ENCODE measurements around the gene SLC11A1.

SLC11A1 gene

DNA sequence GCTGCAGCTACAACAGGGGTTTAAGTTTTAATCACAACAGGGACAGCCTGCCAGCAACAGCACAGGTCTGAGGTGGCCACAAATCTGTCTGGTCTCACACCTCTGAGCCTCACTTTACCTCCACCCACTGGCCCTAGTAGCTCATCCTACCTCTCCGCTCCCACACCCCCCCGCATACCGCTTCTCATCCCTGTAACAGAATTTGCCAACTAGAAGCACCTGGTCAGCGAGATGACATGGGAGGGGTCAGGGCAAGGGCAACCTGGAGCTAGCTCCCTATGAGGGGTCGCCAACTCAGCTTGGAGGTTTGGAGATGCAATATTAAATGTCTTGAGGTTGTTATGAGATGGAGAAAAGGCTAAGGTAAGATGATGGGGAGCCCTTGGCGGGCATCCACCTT, 17.9 kb upstream of the SLC11A1 start:
- in situ Hi-C loops (cut with HindIII; ENCODE audit: low sequenced_read_pairs), result no loop called here

DNA sequence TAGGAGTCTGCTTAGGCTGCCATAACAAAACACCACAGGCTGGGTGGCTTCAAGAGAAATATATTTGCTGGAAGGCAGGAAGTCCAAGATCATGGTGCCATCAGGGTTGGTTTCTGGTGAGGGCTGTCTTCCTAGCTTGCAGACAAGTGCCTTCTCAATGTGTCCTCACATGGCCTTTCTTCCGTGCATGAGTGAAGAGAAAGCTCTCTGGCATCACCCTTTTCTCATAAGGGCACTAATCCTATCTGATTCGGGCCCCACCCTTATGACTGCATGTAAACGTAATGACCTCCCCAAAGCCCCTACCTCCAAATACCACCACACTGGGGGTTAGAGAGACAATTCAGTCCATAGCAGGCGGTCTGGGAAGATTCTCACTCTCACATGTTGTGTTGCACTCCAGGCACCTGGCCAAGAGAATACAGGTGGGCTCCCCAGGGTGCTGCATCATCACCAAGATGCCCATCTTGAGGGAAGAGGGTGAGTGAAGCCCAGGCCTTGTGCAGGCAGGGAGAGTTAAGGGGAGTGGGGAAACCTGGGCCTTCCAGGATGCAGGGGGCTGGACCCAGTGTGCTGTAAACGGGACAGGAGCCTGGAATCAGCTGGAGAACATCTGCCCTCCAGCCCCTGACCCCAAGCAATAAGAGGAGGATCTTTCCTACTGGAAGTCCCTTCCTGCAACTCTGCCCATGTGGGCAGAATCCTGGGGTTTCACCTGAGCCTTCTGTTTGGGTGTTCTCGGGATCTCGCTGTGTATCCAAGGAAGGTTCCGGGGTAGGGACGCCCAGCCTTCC, 15.3 kb upstream of the SLC11A1 start:
- in situ Hi-C loops (cut with HindIII; ENCODE audit: low sequenced_read_pairs), result no loop called here

DNA sequence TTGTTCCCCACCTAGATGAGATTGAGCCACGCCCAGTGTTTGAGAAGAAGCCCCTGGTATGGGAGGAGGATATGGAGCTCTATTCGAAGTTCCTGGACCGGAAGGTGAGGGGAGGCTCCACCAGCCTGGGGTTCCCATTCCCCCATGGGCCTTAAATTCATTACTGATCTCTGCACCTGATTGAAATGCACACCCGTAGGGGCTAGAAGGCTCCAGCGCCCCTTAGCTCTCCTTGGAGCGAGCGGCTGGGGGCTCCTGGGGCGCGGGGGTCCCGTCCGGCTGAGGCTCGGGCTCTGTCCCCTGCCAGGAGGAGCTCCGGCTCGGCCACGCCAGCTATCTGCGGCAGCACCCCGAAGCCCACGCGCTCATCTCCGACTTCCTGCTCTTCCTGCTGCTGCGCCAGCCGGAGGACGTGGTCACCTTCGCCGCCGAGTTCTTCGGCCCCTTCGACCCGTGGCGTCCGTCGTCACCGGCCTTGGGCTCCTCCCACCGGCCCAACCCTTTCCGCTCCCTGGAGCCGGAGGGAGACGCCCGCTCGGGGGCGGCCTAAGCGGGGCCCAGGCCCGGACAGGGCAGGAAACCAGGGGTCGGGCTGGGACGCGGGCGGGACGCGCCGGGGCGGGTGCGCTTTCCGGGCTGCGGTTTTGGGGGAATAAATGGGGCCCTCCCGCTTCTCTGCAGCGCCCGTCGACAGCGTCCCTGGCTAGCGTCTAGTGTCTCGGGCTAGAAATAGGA, 14.5 kb upstream of the SLC11A1 start:
- in situ Hi-C loops (cut with HindIII; ENCODE audit: low sequenced_read_pairs), result no loop called here

DNA sequence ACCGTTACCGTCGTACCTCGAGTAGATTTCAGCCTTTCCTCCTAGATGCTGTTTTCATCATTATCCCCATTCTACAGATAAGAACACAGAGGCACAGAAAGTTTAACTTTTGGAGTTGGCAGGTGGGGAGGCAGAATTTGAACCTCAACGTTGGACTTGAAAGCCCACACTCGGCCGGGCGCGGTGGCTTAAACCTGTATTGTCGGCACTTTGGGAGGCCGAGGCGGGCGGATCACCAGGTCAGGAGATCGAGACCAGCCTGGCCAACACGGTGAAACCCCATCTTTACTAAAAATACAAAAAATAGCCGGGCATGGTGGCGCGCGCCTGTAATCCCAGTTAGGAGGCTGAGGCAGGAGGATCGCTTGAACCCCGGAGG, 13.9 kb upstream of the SLC11A1 start:
- in situ Hi-C loops (cut with HindIII; ENCODE audit: low sequenced_read_pairs), result no loop called here

DNA sequence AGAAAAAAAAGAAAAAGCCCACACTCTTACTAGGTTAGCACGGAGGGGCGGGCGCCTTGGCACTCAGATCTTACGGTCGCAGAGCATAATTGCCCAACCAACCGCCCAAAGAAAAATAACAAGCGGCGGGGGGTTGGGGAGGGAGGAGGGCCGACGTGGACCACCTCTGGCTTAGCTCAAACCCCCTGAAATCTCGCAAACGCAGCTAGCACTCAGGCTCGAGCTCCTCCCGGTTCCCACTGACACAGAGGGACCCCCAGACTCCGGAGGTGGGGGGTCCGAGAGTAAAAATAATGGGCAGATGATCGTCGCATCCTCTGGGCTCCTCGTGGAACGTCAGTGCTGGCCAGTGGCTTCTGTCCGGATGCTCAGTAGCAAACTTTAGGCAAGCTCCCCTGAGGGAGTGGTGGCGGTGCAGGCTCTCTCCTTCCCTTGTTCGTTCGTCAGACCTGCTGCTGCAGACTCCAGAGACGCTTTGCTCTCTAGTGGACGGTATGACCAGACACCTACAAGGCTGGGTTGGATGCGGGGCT, 13.4 kb upstream of the SLC11A1 start:
- in situ Hi-C loops (cut with HindIII; ENCODE audit: low sequenced_read_pairs), result no loop called here

DNA sequence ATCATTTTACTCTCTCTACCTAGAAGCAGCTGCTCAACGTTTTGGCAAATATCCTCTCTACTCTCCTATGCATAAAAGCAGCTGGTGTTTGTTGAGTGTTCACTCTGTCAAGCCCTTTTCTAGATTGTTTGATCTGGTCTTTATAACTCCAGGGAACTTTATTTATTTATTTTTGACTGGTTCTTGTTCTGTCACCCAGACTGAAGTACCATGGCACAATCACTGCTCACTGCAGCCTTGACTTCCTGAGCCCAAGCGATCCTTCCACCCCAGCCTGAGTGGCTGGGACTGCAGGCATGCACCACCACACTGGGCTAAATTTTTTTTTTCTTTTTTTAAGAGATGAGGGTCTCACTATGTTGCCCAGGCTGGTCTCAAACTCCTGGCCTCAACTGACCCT, 12.7 kb upstream of the SLC11A1 start:
- in situ Hi-C loops (cut with HindIII; ENCODE audit: low sequenced_read_pairs), result no loop called here

DNA sequence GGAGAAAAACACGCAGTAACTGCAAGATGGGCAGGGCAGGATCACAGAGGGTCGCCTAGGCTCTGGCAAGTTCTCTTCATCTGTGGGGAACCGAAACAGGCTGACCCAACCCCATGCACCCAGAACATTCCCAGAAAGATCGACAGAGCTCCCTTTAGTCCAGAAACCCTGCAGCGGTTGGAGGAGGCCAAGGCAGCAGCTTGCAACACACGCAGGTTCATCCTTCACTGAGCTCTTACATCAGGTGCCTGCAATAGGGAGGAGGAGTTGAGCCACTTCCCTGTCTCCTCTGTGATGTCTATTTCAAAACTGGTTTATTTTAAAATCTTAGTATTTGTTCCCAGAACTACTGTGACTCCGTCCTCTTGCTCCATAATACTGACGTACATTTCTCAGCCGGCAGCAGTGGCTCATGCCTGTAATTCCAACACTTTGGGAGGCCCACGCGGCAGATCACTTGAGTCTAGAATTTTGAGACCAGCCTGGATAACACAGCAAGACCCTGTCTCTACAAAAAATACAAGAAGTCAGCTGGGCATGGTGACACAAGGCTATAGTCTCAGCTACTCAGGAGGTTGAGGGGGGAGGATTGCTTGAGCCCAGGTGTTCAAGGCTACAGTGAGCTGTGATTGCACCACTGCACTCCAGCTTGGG, 11.5 kb upstream of the SLC11A1 start:
- in situ Hi-C loops (cut with HindIII; ENCODE audit: low sequenced_read_pairs), result no loop called here

DNA sequence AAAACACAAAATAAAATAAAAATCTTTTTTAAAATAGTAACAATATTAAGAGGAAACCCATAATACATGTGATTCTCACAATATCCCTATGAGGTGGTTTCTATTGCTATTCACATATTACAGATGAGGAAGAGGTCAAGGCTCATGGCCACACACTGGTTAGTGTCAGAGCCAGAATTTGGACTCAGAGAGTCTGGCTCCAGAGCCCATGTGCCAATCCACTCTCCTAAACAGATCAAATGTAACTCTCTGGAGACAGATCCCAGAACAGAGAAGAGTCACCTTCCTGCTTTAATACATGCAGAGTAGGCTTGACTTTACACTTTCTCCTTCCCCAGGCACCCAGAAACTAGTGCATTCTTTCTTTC, 10.1 kb upstream of the SLC11A1 start:
- in situ Hi-C loops (cut with HindIII; ENCODE audit: low sequenced_read_pairs), result no loop called here

DNA sequence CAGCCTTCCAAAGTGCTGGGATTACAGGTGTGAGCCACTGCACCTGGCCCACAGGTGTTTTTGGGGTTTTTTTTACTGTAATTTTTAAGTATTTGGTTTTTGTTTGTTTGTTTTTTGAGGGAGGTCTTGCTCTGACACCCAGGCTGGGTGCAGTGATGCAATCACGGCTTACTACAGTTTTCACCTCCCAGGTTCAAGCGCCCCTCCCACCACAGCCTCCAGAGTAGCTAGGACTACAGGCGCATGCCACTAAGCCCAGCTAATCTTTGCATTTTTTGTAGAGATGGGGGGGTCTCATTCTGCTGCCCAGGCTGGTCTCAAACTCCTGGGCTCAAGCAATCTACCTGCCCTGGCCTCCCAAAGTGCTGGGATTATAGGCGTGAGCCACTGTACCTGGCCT, 7.3 kb upstream of the SLC11A1 start:
- in situ Hi-C loops (cut with HindIII; ENCODE audit: low sequenced_read_pairs), result no loop called here

DNA sequence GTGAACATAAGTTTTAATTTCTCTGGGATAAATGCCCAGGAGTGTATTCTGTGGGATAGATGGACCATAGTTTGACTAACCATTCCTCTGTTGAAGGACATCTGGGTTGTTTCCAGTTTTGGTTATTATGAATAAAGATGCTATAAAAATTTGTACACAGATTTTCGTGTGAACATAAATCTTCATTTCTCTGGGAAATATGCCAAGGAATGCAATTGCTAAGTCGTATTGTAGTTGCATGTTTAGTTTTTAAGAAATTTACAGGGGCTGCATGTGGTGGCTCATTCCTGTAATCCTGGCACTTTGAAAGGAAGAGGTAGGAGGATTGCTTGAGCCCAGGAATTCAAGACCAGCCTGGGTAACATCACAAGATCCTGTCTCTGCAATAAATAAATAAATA, 6.9 kb upstream of the SLC11A1 start:
- in situ Hi-C loops (cut with HindIII; ENCODE audit: low sequenced_read_pairs), result no loop called here

DNA sequence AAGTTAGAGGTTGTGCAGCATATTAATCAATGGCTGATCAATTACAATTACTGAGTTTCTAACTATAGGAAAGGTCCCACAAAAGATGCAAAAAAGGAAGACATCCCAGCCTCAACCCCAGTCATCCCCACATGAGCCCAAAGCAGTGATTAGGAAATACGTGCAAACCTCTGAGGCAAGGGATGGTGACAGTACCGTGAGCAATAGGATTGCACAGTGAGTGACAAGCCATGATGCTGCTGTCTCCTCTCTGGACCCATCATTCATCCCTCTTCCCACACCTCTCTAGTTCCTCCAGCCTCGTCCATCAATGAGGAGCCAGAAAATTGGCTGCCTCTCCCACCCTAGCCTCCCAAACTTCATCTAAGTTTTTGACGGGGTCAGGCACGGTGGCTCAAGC, 4.0 kb upstream of the SLC11A1 start:
- in situ Hi-C loops (cut with HindIII; ENCODE audit: low sequenced_read_pairs), result no loop called here

DNA sequence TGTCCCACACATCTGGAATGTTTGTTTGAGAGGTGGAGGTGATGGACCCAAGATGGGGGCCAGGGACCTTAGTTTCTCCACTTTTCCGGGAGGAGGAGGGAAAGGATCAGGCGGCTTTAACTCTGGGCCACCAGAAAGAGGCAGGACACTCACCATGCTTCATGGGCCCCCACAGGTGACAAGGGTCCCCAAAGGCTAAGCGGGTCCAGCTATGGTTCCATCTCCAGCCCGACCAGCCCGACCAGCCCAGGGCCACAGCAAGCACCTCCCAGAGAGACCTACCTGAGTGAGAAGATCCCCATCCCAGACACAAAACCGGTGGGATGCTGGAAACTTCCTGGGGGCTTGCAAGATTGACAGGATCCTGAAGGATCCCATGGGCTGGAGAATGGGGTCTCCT, 712 bp downstream of the SLC11A1 start:
- in situ Hi-C loops (cut with HindIII; ENCODE audit: low sequenced_read_pairs), result no loop called here

DNA sequence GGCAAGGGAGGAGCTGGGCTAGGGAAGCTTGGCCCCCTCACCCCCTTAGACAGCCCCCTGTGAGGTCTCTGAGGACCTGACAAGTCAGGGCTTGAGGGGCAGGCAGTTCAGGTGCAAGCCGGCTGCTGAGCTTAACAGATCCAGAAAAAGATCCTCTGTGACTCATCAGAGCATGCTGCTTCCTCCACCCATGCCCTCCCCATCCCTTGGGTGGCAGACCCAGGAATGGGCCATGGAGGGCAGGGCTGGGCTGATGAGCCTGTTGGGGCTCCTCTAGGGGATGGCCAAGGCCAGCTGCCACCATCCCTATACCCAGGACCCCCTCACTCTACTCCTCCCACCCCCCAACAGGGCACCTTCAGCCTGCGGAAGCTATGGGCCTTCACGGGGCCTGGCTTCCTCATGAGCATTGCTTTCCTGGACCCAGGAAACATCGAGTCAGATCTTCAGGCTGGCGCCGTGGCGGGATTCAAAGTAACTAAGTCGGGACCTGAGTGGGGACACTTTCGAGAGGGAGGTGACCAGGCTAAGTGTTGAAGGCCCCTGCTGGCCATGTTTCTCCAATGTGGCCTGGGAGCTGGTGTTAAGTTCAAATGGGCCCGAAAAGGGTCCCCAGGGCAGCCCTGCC, 1.9 kb downstream of the SLC11A1 start:
- in situ Hi-C loops (cut with HindIII; ENCODE audit: low sequenced_read_pairs), result no loop called here

DNA sequence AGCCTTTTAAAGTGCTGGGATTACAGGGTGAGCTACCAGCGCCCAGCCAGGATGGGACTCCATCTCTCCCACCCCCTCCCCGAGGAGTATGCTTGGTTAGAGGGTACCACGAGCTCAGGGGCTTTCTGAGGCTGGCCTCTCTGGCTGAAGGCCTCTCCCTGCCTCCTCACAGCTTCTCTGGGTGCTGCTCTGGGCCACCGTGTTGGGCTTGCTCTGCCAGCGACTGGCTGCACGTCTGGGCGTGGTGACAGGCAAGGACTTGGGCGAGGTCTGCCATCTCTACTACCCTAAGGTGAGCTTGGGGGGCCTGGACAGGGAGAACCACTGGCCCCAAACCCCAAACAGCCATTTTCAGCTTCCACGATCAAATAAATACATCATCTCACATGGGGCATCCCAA, 2.9 kb downstream of the SLC11A1 start:
- in situ Hi-C loops (cut with HindIII; ENCODE audit: low sequenced_read_pairs), result no loop called here

DNA sequence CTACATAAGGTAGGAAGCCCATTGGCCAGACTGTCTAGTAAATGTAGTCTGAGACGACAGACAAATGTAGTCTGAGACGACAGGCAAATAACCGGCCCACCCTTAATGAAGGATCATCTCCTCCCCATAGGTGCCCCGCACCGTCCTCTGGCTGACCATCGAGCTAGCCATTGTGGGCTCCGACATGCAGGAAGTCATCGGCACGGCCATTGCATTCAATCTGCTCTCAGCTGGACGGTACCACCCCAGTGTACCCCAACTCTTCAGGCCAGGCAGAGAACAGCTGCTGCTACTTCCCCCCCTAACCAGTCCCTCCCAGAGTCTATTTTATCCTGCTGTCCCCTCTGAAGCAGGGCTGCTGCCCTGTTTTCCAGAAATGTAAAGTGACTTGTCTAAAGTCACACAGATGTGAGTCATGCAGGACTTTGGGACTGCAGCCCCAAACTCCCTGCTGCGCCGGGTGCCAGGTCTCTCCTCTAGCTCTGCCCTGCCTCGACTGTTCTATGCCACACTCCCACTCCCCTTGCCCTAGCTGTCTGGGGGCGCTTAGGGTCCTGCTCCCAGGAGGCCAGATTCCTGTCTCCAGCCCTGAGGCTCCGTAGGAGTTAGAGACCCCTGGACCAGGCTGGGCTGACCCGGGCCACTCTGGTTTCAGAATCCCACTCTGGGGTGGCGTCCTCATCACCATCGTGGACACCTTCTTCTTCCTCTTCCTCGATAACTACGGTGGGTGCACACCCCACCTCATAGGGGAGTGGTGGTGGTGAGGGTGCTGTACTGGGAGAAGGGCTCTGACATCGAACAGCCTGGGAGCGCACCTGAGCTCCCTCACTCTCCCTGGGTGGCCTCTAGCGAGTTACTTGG, 4.7 kb downstream of the SLC11A1 start:
- in situ Hi-C loops (cut with HindIII; ENCODE audit: low sequenced_read_pairs), result no loop called here

DNA sequence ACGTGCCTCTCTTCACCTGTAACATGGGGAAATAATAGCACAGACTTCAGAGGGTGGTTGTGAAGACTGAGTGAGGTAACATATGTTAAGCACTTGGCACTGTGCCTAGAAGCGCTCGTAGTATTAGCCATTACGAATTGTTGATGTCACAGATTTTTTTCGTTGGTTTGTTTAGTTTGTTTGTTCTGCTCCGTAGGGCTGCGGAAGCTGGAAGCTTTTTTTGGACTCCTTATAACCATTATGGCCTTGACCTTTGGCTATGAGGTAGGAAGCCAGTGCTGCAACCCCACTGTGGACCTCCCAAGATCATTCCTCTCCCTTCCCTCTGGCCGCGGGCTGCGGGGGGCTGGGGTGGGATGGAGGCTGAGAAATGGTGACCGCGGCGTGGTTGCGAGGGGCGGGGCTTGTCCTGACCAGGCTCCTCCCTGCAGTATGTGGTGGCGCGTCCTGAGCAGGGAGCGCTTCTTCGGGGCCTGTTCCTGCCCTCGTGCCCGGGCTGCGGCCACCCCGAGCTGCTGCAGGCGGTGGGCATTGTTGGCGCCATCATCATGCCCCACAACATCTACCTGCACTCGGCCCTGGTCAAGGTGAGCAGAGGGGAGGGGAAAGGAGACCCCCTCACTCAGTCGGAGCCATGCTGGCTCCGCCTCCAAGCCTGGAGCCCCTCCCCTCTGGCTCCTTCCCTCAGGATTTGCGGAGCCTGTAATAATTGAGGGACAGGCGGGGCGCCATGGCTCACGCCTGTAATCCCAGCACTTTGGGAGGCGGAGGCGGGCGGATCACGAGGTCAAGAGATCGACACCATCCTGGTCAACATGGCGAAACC, 5.5 kb downstream of the SLC11A1 start:
- in situ Hi-C loops (cut with HindIII; ENCODE audit: low sequenced_read_pairs), result no loop called here

DNA sequence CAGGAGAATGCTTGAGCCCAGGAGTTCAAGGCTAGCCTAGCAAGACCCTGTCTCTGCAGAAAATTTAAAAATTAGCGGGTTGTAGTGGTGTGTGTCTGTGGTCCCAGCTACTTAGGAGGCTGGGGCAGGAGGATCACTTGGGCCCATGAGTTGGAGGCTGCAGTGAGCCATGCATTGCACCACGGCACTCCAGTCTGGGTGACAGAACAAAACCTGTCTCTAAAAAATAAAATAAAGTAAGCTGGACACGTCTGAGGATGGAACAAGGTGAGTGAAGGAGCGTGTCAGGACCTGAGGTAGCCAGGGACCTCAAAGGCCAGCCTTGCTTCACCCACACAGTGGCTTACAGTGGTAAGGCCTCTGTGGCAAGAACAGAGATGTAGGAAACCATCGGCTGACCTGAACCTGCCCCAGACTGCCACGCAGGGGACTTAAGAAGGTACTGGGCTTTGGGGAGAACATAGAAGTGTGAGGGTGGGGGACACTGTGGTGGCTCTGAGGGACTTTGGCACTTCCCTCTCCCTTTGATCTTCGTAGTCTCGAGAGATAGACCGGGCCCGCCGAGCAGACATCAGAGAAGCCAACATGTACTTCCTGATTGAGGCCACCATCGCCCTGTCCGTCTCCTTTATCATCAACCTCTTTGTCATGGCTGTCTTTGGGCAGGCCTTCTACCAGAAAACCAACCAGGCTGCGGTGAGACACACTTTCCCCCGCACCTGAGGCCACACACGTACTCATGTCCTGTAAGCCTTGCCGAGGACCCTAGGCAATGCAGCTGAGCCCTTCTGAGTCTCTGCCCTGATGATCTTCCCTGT, 7.5 kb downstream of the SLC11A1 start:
- in situ Hi-C loops (cut with HindIII; ENCODE audit: low sequenced_read_pairs), result no loop called here

DNA sequence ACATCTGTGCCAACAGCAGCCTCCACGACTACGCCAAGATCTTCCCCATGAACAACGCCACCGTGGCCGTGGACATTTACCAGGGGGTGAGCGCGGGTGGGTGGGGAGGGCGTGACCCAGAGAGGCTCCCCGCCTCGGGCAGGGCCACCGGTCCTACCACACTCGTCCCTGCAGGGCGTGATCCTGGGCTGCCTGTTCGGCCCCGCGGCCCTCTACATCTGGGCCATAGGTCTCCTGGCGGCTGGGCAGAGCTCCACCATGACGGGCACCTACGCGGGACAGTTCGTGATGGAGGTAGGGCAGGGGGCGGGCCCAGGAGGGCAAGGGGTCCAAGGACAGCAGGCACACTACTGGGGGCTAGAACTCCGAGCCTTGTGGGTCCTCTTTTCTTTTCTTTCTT, 9.1 kb downstream of the SLC11A1 start:
- in situ Hi-C loops (cut with HindIII; ENCODE audit: low sequenced_read_pairs), result no loop called here

DNA sequence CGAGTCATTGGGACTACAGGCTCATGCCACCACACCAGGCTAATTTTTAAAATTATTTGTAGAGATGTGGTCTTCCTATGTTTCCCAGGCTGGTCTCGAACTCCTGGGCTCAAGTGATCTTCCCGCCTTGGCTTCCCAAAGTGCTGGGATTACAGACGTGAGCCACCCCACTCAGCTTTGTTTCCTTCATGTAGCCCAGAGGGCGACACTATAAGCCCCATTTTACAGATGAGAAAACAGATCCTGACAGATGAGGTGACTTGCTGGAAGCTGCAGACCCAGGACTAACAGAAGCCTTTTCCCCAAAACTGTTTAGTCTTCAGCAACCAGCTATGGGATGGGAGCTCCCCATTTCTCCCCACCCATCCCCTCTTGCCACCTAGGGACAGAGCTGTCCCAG, 10.4 kb downstream of the SLC11A1 start:
- in situ Hi-C loops (cut with HindIII; ENCODE audit: low sequenced_read_pairs), result no loop called here
